Adrenal gland (tissue), 12 donors: ENCODE results near the gene ATP6V1C2. TPM values are rescaled to one million over a fixed set of nuclear protein-coding genes. Genes with fewer than 3 reads are reported as not detected.

Experiments used
- DNase-seq, 7 donors: peaks; one replicate each; pipeline ENCODE4 v3.0.0-alpha.2; 2019 to 2020
- H3K27ac ChIP-seq, 5 donors: fragments of 200-600 bp; sonication (generic) in 4 of 5; 1 replicate in 3 of 5; 2 replicates in 2 of 5; pipeline versions ENCODE4 v1.5.1 to v1.8.0; 2016 to 2020; ENCODE audit warnings: mild to moderate bottlenecking in 1 of 5
- H3K27me3 ChIP-seq: fragments of 200-600 bp; 2 replicates; pipeline ENCODE4 v1.8.0; 2021
- H3K36me3 ChIP-seq, 2 donors: fragments of 200-600 bp; replicated peaks in 1 of 2; 1 replicate in 1 of 2; 2 replicates in 1 of 2; pipeline versions ENCODE4 v1.5.1 to v1.8.0; 2018 to 2022
- H3K4me1 ChIP-seq, 2 donors: fragments of 200-600 bp; replicated peaks in 1 of 2; 1 replicate in 1 of 2; 2 replicates in 1 of 2; pipeline versions ENCODE4 v1.5.1 to v1.8.0; 2018 to 2021
- H3K4me3 ChIP-seq, 4 donors: fragments of 200-600 bp; sonication (generic) in 3 of 4; one replicate each; pipeline ENCODE4 v1.5.1; 2016 to 2018
- H3K9me3 ChIP-seq, 3 donors: fragments of 200-600 bp; sonication (generic) in 1 of 3; replicated peaks in 1 of 3; 1 replicate in 2 of 3; 2 replicates in 1 of 3; pipeline versions ENCODE4 v1.5.1 to v1.8.0; 2016 to 2021
- POLR2A ChIP-seq, 2 donors: fragments of 450-650 bp; IDR thresholded peaks; one replicate each; pipeline ENCODE4 v1.6.1; 2017; ENCODE audit warnings: antibody characterized with exemption in 2 of 2, mild to moderate bottlenecking in 2 of 2, moderate library complexity in 1 of 2
- WGBS, 4 donors: extraction: QIAGEN DNeasy Blood & Tissue Kit in 2 of 4; methylation state at CpG; one replicate each; pipeline versions ENCODE4 v1.1.5 to v1.1.7; 2013 to 2017; 5-methylcytosine and 5-hydroxymethylcytosine counted together
- intact Hi-C, 2 donors: fragments of 100-400 bp; cut with DNase I; formaldehyde crosslinking; loops; one replicate each; pipeline versions ENCODE4 v1.14.1 to v1.15.0; 2022 to 2023
- polyA plus RNA-seq, 3 donors: library from polyadenylated mRNA; stranded (reverse); fragments of 200-250 nt in 2 of 3; fragments of 350-450 nt in 1 of 3; fragmentation: Illumina TruSeq in 1 of 3; extraction: RNeasy Lipid Tissue Mini Kit (QIAGEN cat#74804) in 1 of 3; gene quantifications; one replicate each; pipeline ENCODE4 v1.2.3, GENCODE V29; 2013 to 2014
- total RNA-seq, 9 donors: library from RNA; depleted of rRNA in 4 of 9; stranded (reverse); fragments of >200 nt in 4 of 9; fragments of 120-200 nt in 1 of 9; fragmentation: NEBNext Ultra II Directional in 1 of 9; extraction: Animal tissue kit (Norgen Biotek cat#: 25700) in 1 of 9; gene quantifications; one replicate each; pipeline versions ENCODE4 v1.1.0 to v1.2.4, GENCODE V29; 2013 to 2023
- TF ChIP-seq, protein P1 (sequence below), 6 experiments: fragments of 450-650 bp in 4 of 6; fragments of 200-600 bp in 2 of 6; sonication (generic) in 1 of 6; IDR thresholded peaks; 1 replicate in 5 of 6; 2 replicates in 1 of 6; pipeline versions ENCODE4 v1.5.1 to v1.8.0; 2016 to 2021; ENCODE audit warnings: antibody characterized with exemption in 6 of 6, mild to moderate bottlenecking in 2 of 6, moderate library complexity in 1 of 6
- donor health status: healthy with polysubstance abuse.
- donor health status: Bipolar disorder and iron deficiency.
- donor health status: DM: yes; HTN: yes; CAD: no.
- donor health status: DM: no; HTN: no; CAD: no.
- donor health status: DM: no; HTN: no; CAD: no.
- donor health status: DM: yes; HTN: yes; CAD: no.

Gene ATP6V1C2
- total and polyA plus RNA-seq, 12 donors: 0.14 to 7.7 (median 0.94) TPM; not detected in 1

DNA sequence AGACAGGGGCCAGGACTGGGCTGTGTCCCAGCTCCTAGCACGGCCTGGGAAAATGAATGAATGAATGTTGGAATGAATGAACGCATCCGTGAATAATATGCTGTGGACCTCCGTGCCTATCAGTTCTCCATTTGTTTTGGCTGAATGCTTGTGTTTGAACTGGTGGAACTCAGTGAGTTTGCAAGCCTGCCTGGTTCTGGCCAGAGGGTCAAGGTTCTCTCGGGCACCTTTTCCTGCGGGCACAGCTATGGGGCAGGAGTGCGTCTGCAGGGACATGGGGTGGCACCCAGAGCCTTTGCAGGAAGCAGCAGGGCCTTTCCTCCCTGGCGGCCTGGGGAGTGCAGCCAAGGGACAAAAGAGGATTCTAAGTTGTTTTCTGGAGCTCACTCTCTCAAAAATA, 108.8 kb downstream of the ATP6V1C2 start:
- intact Hi-C loops: loop anchor here in 1 of 2 donors (5.0 kb wide), 1 partner anchor 292 kb away; no protein-coding TSS in a partner anchor
- no peak for TF ChIP-seq POLR2A (IDR thresholded peaks at IDR 0.05)
- TF ChIP-seq, protein P1, sequence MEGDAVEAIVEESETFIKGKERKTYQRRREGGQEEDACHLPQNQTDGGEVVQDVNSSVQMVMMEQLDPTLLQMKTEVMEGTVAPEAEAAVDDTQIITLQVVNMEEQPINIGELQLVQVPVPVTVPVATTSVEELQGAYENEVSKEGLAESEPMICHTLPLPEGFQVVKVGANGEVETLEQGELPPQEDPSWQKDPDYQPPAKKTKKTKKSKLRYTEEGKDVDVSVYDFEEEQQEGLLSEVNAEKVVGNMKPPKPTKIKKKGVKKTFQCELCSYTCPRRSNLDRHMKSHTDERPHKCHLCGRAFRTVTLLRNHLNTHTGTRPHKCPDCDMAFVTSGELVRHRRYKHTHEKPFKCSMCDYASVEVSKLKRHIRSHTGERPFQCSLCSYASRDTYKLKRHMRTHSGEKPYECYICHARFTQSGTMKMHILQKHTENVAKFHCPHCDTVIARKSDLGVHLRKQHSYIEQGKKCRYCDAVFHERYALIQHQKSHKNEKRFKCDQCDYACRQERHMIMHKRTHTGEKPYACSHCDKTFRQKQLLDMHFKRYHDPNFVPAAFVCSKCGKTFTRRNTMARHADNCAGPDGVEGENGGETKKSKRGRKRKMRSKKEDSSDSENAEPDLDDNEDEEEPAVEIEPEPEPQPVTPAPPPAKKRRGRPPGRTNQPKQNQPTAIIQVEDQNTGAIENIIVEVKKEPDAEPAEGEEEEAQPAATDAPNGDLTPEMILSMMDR (IDR thresholded peaks at IDR 0.05): no peak
- peaks cover 4% of the 10 kb centered on the region for H3K27me3 ChIP-seq

GRCh38 chr2:10830641-10831399, 109.4 kb downstream of the ATP6V1C2 start:
- 72 to 79% (median 75%) methylated on average over 23 to 30 of the region's 30 CpGs for WGBS, 4 donors
- intact Hi-C loops: loop anchor here in 1 of 2 donors (5.0 kb wide), 1 partner anchor 291 kb away; no protein-coding TSS in a partner anchor

More for the DNA sequence above, 108.8 kb downstream of the ATP6V1C2 start:
- H3K36me3 ChIP-seq: no peaks in the 10 kb centered on the region
- H3K9me3 ChIP-seq: no peaks in the 10 kb centered on the region
- no peaks in the 10 kb centered on the region for H3K4me1 ChIP-seq
- no peak for DNase-seq
- no peak overlapping the region for H3K27ac ChIP-seq
- H3K4me3 ChIP-seq: no peak overlapping the region
- 65 to 77% (median 69%) methylated on average over 5 to 8 of the region's 8 CpGs for WGBS, 4 donors

DNA sequence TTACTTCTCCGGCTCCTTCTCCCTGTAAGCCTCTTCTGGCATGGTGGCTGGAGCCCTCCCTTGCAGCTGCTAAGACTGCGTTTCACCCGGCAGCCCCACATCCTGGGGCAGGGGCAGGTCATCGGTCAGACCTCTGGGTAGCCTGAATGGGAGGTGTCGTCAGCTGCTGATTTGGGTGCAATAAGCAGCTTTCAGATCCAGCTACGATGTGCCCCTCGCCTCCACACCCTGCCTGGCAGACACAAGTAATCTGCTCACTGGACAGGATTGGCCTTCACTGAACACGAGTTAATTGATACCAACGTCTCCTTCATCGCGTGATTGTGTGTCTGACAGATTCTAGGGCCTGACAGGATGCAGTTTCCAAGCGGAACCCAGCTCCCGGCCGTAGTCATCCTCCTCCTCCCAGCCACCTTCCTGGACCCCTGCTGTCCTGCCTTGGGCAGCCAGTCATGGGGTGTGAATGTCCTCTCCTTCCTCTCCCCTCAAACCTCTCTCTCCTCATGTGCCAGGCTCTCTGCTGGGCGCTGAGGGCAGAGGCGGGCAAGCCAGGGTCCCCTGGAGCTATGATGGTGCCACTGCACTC, 110.1 kb downstream of the ATP6V1C2 start:
- DNase-seq: no peak
- Histone ChIP-seq H3K4me1 (no peaks in the 10 kb centered on the region), H3K27me3 (peaks cover 4% of the 10 kb centered on the region), H3K4me3 (no peak overlapping the region), H3K36me3 (no peaks in the 10 kb centered on the region), H3K27ac (no peak overlapping the region), H3K9me3 (no peaks in the 10 kb centered on the region)
- WGBS, 4 donors: 50 to 61% (median 58%) methylated on average over 15 to 16 of the region's 16 CpGs
- no peak for TF ChIP-seq POLR2A (IDR thresholded peaks at IDR 0.05)
- TF ChIP-seq, protein P1 (IDR thresholded peaks at IDR 0.05): no peak
- intact Hi-C loops: loop anchor here in 1 of 2 donors (5.0 kb wide), 1 partner anchor 291 kb away; no protein-coding TSS in a partner anchor

More at GRCh38 chr2:10830641-10831399, 109.4 kb downstream of the ATP6V1C2 start:
- Histone ChIP-seq H3K4me3 (no peak overlapping the region), H3K27me3 (peaks cover 4% of the 10 kb centered on the region), H3K9me3 (no peaks in the 10 kb centered on the region), H3K4me1 (no peaks in the 10 kb centered on the region), H3K36me3 (no peaks in the 10 kb centered on the region), H3K27ac (no peak overlapping the region)
- no peak for DNase-seq
- TF ChIP-seq, protein P1 (IDR thresholded peaks at IDR 0.05): no peak
- no peak for TF ChIP-seq POLR2A (IDR thresholded peaks at IDR 0.05)

GRCh38 chr2:10832203-10832936, 110.9 kb downstream of the ATP6V1C2 start:
- no peaks in the 10 kb centered on the region for H3K36me3 ChIP-seq
- no peak overlapping the region for H3K27ac ChIP-seq
- H3K4me3 ChIP-seq: no peak overlapping the region
- WGBS, 4 donors: 7 to 17% (median 13%) methylated on average over 18 to 30 of the region's 30 CpGs
- no peaks in the 10 kb centered on the region for H3K9me3 ChIP-seq
- no peaks in the 10 kb centered on the region for H3K4me1 ChIP-seq
- intact Hi-C loops: loop anchor here (2.0 to 5.0 kb wide), 2 partner anchors 290 to 292 kb away; no protein-coding TSS in a partner anchor
- TF ChIP-seq, protein P1 (IDR thresholded peaks at IDR 0.05): peak; percentile 91 to 98 (median 94)
- TF ChIP-seq POLR2A (IDR thresholded peaks at IDR 0.05): no peak
- peaks cover 3% of the 10 kb centered on the region for H3K27me3 ChIP-seq
- DNase-seq: peak; percentile 72 to 90 (median 83)
